Fibroblast of lung (primary cell): ENCODE measurements around the gene TPI1. TPM values are rescaled to one million over a fixed set of nuclear protein-coding genes. Genes with fewer than 3 reads are reported as not detected.
"Not testable (repeated sequence)": the region's sequence is repeated elsewhere in the genome, so short reads cannot be mapped to it uniquely, and the experiment has no call there.

ENCODE experiments used
- DNase-seq, 2 donors: peaks; one replicate each; pipeline versions ENCODE4 v3.0.0 to v3.0.0-alpha.2; 2010; ENCODE audit warnings: low read depth in 2 of 2
- H2AFZ ChIP-seq: 2 replicates; pipeline ENCODE4 v1.5.1; 2012; ENCODE audit warnings: low read length, control low read depth, inconsistent platforms
- H3K27ac ChIP-seq: 2 replicates; pipeline ENCODE4 v1.5.1; 2011; ENCODE audit warnings: low read length, control low read depth; ENCODE audit not compliant: insufficient read depth
- H3K27me3 ChIP-seq: 2 replicates; pipeline ENCODE4 v1.5.1; 2011; ENCODE audit warnings: mild to moderate bottlenecking, low read length; ENCODE audit not compliant: control insufficient read depth, insufficient read depth
- H3K36me3 ChIP-seq: 2 replicates; pipeline ENCODE4 v1.5.1; 2011; ENCODE audit warnings: low read length; ENCODE audit not compliant: control insufficient read depth, insufficient read depth
- H3K4me1 ChIP-seq: 2 replicates; pipeline ENCODE4 v1.5.1; 2011; ENCODE audit warnings: low read length; ENCODE audit not compliant: control insufficient read depth, insufficient read depth; ENCODE audit errors: extremely low read depth
- H3K4me2 ChIP-seq: 2 replicates; pipeline ENCODE4 v1.5.1; 2011; ENCODE audit warnings: low read length, control low read depth; ENCODE audit not compliant: insufficient read depth; ENCODE audit errors: extremely low read depth
- H3K4me3 ChIP-seq, 4 experiments: fragments of 200-600 bp in 1 of 4; sonication (generic) in 1 of 4; replicated peaks in 1 of 4; 2 replicates each; pipeline ENCODE4 v1.5.1; 2011 to 2016; ENCODE audit warnings: low read length in 4 of 4, low read depth in 3 of 4, mild to moderate bottlenecking in 3 of 4, control low read depth in 2 of 4, inconsistent platforms in 1 of 4, mixed read lengths in 1 of 4; ENCODE audit not compliant: insufficient read depth in 1 of 4; ENCODE audit errors: control extremely low read depth in 1 of 4
- H3K79me2 ChIP-seq: 2 replicates; pipeline ENCODE4 v1.5.1; 2012; ENCODE audit warnings: mild to moderate bottlenecking, low read length, inconsistent platforms; ENCODE audit not compliant: control insufficient read depth, insufficient read depth
- H3K9ac ChIP-seq: 2 replicates; pipeline ENCODE4 v1.5.1; 2011; ENCODE audit warnings: mild to moderate bottlenecking, low read length, control low read depth; ENCODE audit not compliant: insufficient read depth
- H3K9me3 ChIP-seq: 2 replicates; pipeline ENCODE4 v1.5.1; 2012; ENCODE audit warnings: low read depth, low read length; ENCODE audit not compliant: control insufficient read depth, insufficient read depth
- H4K20me1 ChIP-seq: 2 replicates; pipeline ENCODE4 v1.5.1; 2011; ENCODE audit warnings: low read length; ENCODE audit not compliant: control insufficient read depth, insufficient read depth; ENCODE audit errors: extremely low read depth
- EZH2 ChIP-seq: IDR thresholded peaks from 2 replicates; pipeline ENCODE4 v1.5.1; 2012; ENCODE audit warnings: low read length, control low read depth, mild to moderate bottlenecking; ENCODE audit errors: missing control alignments
- polyA plus RNA-seq, 2 donors: library from polyadenylated mRNA; depleted of rRNA in 1 of 2; stranded (reverse) in 1 of 2; unstranded in 1 of 2; fragments of >200 nt; gene quantifications; 2 replicates each; pipeline ENCODE4 v1.2.1, GENCODE V29; 2011 to 2012; ENCODE audit warnings: missing spikeins in 1 of 2
- total RNA-seq: library from RNA; depleted of rRNA; stranded (reverse); fragments of >200 nt; gene quantifications from 2 replicates; pipeline ENCODE4 v1.2.1, GENCODE V29; 2014
- TF ChIP-seq, protein P1 (sequence below), 2 donors: IDR thresholded peaks in 1 of 2; conservative IDR thresholded peaks in 1 of 2; 1 replicate in 1 of 2; 2 replicates in 1 of 2; pipeline ENCODE4 v1.5.1; 2011 to 2012; ENCODE audit warnings: low read length in 2 of 2, control low read depth in 1 of 2, inconsistent platforms in 1 of 2, low read depth in 1 of 2, mild to moderate bottlenecking in 1 of 2

TPI1 gene
- total and polyA plus RNA-seq, 2 donors (not counting 1 experiment from before 2014, with no cell fraction given) = 934 to 1,654 TPM

DNA sequence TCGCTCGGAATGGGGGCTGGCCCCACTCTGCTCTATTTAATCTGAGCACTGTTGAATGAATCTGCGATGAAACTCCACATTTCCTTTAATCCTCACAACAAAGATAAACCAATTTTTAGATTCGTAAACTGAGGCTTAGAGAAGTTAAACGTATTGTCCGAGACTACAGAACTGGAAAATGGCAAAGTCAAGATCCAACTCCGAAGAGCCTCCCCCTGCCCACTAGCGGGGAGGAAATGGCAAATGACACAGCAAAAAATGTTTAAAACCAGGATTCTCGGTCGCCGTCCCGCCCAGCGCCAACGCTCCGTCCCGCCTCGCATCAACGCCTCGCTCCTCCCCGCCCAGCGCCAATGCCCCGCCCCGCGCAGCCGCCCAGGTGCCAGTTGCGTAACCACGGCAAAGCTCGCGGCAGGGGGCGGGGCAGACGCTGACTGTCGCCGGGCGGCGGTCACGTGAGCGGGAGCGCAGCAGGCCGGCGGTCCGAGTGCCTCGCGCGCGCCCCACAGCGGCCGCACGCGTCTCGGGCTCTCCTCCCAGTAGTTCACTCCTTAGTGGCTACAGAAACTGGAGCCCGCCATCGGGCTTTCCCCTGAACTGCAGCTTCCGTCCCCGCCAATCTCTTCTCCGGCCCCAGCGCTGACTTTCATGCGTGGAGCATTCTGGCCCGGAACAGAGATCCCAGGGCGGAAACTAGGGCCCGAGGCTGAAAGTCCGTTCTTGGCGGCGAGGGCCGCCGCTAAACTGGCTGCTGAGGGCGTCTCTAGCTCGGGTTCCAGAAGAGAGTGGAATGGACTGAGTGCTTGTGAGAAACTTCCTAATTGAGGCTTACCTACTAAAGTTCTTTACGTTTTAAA is 23.7 kb downstream of the TPI1 start:
- TF ChIP-seq, protein P1, sequence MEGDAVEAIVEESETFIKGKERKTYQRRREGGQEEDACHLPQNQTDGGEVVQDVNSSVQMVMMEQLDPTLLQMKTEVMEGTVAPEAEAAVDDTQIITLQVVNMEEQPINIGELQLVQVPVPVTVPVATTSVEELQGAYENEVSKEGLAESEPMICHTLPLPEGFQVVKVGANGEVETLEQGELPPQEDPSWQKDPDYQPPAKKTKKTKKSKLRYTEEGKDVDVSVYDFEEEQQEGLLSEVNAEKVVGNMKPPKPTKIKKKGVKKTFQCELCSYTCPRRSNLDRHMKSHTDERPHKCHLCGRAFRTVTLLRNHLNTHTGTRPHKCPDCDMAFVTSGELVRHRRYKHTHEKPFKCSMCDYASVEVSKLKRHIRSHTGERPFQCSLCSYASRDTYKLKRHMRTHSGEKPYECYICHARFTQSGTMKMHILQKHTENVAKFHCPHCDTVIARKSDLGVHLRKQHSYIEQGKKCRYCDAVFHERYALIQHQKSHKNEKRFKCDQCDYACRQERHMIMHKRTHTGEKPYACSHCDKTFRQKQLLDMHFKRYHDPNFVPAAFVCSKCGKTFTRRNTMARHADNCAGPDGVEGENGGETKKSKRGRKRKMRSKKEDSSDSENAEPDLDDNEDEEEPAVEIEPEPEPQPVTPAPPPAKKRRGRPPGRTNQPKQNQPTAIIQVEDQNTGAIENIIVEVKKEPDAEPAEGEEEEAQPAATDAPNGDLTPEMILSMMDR (conservative IDR thresholded peaks at IDR 0.05 in 1 of 2, IDR thresholded peaks at IDR 0.05 in 1 of 2; ENCODE audit: low read depth in 1 of 2, low read length in 2 of 2) = peak; percentile 42 to 58
- TF ChIP-seq EZH2 = no peak
- peak overlapping the region; percentile 19 to 64 (median 42) for H3K4me3 ChIP-seq
- H4K20me1 ChIP-seq = no peaks in the 10 kb centered on the region
- no peaks in the 10 kb centered on the region for H3K27me3 ChIP-seq
- DNase-seq = peak; percentile 91 to 96
- H3K27ac ChIP-seq = peak overlapping the region; percentile 86
- H3K9me3 ChIP-seq = no peaks in the 10 kb centered on the region
- H3K9ac ChIP-seq = peak overlapping the region; percentile 48
- H3K4me1 ChIP-seq = no peaks in the 10 kb centered on the region
- peak overlapping the region; percentile 51 for H3K4me2 ChIP-seq
- no peaks in the 10 kb centered on the region for H3K79me2 ChIP-seq
- no peaks in the 10 kb centered on the region for H3K36me3 ChIP-seq
- H2AFZ ChIP-seq = peak overlapping the region; percentile 58

DNA sequence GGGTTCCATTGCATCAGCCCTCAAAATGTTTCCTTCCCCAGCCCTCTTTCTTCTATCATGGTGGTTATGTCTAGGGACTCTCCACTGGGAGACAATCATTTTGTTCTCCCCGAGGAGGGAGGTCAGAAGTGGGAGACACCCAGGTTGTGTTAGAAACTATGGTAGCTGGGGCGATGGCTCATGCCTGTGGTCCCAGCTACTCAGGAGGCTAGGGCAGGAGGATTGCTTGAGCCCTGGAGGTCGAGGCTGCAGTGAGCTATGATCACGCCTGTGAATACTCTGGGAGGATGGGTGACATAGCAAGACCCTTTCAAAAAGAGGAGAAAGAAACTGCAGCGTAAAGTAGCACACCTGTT is 24.3 kb downstream of the TPI1 start:
- Histone ChIP-seq H3K36me3 (no peaks in the 10 kb centered on the region), H3K4me3 (peak overlapping the region; percentile 19 to 64 (median 42)), H3K79me2 (no peaks in the 10 kb centered on the region), H3K9me3 (no peaks in the 10 kb centered on the region), H3K27me3 (no peaks in the 10 kb centered on the region), H4K20me1 (no peaks in the 10 kb centered on the region), H3K4me2 (peak overlapping the region; percentile 51), H3K27ac (peak overlapping the region; percentile 73), H3K4me1 (no peaks in the 10 kb centered on the region), H2AFZ (peak overlapping the region; percentile 58), H3K9ac (peak overlapping the region; percentile 48)
- TF ChIP-seq EZH2 = no peak
- TF ChIP-seq, protein P1 (conservative IDR thresholded peaks at IDR 0.05 in 1 of 2, IDR thresholded peaks at IDR 0.05 in 1 of 2; ENCODE audit: low read depth in 1 of 2, low read length in 2 of 2) = no peak
- no peak for DNase-seq

DNA sequence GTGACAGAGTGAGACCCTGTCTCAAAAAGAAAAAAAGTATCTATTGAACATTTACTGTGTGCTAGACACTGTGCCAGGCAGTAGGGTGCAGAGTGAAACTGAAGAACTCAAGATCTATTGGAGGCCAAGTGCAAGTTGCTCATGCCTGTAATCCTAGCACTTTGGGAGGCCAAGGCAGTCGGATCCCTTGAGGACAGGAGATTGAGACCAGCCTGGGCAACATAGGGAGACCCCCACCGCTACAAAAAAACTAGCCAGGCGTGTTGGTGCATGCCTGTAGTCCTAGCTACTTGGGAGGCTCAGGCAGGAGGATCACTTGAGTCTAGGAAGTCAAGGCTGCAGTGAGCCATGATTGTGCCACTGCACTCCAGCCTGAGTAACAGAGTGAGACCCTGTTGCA is 25.4 kb downstream of the TPI1 start:
- DNase-seq = not testable (repeated sequence)

More for the DNA sequence above, 25.4 kb downstream of the TPI1 start:
- not testable (repeated sequence) for H3K9me3 ChIP-seq, H2AFZ ChIP-seq, H3K36me3 ChIP-seq, H3K4me1 ChIP-seq, H3K27me3 ChIP-seq, H4K20me1 ChIP-seq, H3K79me2 ChIP-seq, H3K4me3 ChIP-seq, H3K9ac ChIP-seq, H3K27ac ChIP-seq, H3K4me2 ChIP-seq
